Measurements from ENCODE around the gene FANCE. TPM values are rescaled to one million over a fixed set of nuclear protein-coding genes. Genes with fewer than 3 reads are reported as not detected.
A peak's percentile ranks its signal among the peaks of the same experiment; 100 is the strongest.

The FANCE gene
- polyA plus RNA-seq, 1 donor (not counting 4 experiments of a cell fraction or from before 2014, with no cell fraction given): 6.4 TPM

DNA sequence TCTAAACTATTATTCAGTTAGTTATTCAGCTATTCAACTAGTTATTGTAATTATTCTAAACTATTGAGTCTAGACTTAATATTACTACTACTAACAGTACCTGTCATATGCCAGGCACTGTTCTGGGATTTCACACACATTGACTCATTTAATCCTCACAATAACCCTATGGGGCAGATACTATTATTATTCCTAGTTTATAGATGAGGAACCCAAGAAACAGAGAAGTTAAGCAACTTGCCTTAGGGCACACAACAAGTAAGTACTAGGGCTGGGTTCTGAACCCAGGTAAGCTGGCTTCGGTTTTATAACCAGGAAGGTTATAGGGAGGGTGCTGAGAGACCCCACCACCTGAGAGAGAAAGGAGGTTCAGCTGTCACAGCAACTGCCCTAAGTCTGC is 36.9 kb downstream of the FANCE start:
- Histone ChIP-seq H3K79me2 (ENCODE audit: control insufficient read depth, insufficient read depth, low read length) (peaks cover 31% of the 10 kb centered on the region), H3K4me2 (ENCODE audit: control insufficient read depth, extremely low read depth, insufficient read depth, low read depth, low read length) (peak overlapping the region; percentile 3)

DNA sequence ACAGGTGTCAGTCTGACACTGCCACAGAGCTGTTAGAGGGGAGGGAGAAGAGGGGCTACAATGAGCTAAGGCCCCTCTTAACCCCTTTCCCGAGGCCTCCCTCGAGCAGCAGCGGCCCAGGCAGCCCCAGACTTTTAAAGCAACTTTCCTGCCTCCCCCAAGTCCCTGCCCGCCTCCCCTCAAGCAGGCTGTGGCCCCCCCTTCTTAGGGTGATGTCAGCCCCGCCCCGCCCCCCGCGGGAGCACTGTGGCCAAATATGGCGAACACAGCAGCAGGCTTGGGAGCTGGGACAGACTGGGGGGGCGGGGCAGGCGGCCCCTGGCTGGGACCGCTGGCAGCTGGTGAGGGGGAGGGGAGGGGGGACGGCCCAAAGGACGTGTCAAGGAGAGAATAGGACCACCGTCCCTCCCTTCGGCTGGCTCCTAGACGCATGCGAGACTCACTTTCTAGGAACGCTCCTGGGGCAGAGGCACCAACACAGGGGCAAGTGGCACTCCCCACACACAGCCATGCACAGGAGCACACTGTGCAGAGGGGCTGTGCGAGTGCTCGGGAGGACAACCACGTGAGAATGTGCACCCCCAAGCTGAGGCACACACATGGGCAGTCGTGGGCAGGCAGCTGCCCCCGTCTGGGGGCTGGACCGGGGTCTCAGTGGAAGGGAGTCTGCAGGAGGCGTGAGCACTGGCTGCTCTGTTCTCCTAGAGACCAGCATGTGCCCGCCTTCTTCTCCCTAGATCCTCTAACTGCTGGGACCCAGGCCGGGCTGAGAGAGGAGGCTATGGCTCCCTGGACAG is 38.1 kb downstream of the FANCE start:
- peaks cover 78% of the 10 kb centered on the region for H3K4me1 ChIP-seq (ENCODE audit: control insufficient read depth, extremely low read depth, insufficient read depth, low read length)
- no peak overlapping the region for H3K9ac ChIP-seq (ENCODE audit: control insufficient read depth, extremely low read depth, insufficient read depth, low read length)
- H3K4me2 ChIP-seq (ENCODE audit: control insufficient read depth, extremely low read depth, insufficient read depth, low read depth, low read length): peak overlapping the region; percentile 20
- peaks cover 42% of the 10 kb centered on the region for H3K79me2 ChIP-seq (ENCODE audit: control insufficient read depth, insufficient read depth, low read length)
- H3K36me3 ChIP-seq (ENCODE audit: control insufficient read depth in 2 of 2, extremely low read depth in 1 of 2, insufficient read depth in 2 of 2, low read length in 2 of 2): peaks cover 2 to 7% of the 10 kb centered on the region in 2 experiments
- H3K27me3 ChIP-seq (ENCODE audit: control insufficient read depth, extremely low read depth, insufficient read depth, low read length): no peaks in the 10 kb centered on the region
- TF ChIP-seq EZH2 (IDR thresholded peaks at IDR 0.05; ENCODE audit: low read length): no peak
- TF ChIP-seq, protein P1, sequence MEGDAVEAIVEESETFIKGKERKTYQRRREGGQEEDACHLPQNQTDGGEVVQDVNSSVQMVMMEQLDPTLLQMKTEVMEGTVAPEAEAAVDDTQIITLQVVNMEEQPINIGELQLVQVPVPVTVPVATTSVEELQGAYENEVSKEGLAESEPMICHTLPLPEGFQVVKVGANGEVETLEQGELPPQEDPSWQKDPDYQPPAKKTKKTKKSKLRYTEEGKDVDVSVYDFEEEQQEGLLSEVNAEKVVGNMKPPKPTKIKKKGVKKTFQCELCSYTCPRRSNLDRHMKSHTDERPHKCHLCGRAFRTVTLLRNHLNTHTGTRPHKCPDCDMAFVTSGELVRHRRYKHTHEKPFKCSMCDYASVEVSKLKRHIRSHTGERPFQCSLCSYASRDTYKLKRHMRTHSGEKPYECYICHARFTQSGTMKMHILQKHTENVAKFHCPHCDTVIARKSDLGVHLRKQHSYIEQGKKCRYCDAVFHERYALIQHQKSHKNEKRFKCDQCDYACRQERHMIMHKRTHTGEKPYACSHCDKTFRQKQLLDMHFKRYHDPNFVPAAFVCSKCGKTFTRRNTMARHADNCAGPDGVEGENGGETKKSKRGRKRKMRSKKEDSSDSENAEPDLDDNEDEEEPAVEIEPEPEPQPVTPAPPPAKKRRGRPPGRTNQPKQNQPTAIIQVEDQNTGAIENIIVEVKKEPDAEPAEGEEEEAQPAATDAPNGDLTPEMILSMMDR (optimal IDR thresholded peaks at IDR 0.05 in 1 of 3, IDR thresholded peaks at IDR 0.05 in 1 of 3, conservative IDR thresholded peaks at IDR 0.05 in 1 of 3; ENCODE audit: extremely low read depth in 1 of 3, insufficient read depth in 2 of 3, low read length in 3 of 3): no peak
- H2AFZ ChIP-seq (ENCODE audit: control insufficient read depth, low read length): no peak overlapping the region
- DNase-seq (ENCODE audit: low read depth, low spot score) (no peak), FAIRE-seq (no peak)
- no peaks in the 10 kb centered on the region for H4K20me1 ChIP-seq (ENCODE audit: control insufficient read depth, extremely low read depth, insufficient read depth, low read length)
- H3K27ac ChIP-seq (ENCODE audit: control insufficient read depth, insufficient read depth, low read length): no peak overlapping the region
- H3K9me1 ChIP-seq (ENCODE audit: control insufficient read depth, extremely low read depth, insufficient read depth, low read length): no peaks in the 10 kb centered on the region
- no peak overlapping the region for H3K4me3 ChIP-seq (ENCODE audit: control insufficient read depth in 2 of 3, extremely low read depth in 1 of 3, insufficient read depth in 2 of 3, low read depth in 1 of 3, low read length in 3 of 3)
- dilution Hi-C loops (cut with MboI; ENCODE audit: extremely low pct_ligation_motif_present, low sequenced_read_pairs): no loop called here
- H3K9me3 ChIP-seq (ENCODE audit: control insufficient read depth, low read depth, low read length): no peaks in the 10 kb centered on the region

More for the DNA sequence above, 36.9 kb downstream of the FANCE start:
- Histone ChIP-seq H3K4me3 (ENCODE audit: control insufficient read depth in 2 of 3, extremely low read depth in 1 of 3, insufficient read depth in 2 of 3, low read depth in 1 of 3, low read length in 3 of 3) (no peak overlapping the region), H3K27me3 (ENCODE audit: control insufficient read depth, extremely low read depth, insufficient read depth, low read length) (no peaks in the 10 kb centered on the region), H3K36me3 (ENCODE audit: control insufficient read depth in 2 of 2, extremely low read depth in 1 of 2, insufficient read depth in 2 of 2, low read length in 2 of 2) (peaks cover 2 to 7% of the 10 kb centered on the region in 2 experiments), H2AFZ (ENCODE audit: control insufficient read depth, low read length) (no peak overlapping the region), H3K9me1 (ENCODE audit: control insufficient read depth, extremely low read depth, insufficient read depth, low read length) (no peaks in the 10 kb centered on the region), H3K9me3 (ENCODE audit: control insufficient read depth, low read depth, low read length) (no peaks in the 10 kb centered on the region), H3K4me1 (ENCODE audit: control insufficient read depth, extremely low read depth, insufficient read depth, low read length) (peaks cover 75% of the 10 kb centered on the region), H4K20me1 (ENCODE audit: control insufficient read depth, extremely low read depth, insufficient read depth, low read length) (no peaks in the 10 kb centered on the region), H3K9ac (ENCODE audit: control insufficient read depth, extremely low read depth, insufficient read depth, low read length) (no peak overlapping the region), H3K27ac (ENCODE audit: control insufficient read depth, insufficient read depth, low read length) (peak overlapping the region; percentile 13)
- dilution Hi-C loops (cut with MboI; ENCODE audit: extremely low pct_ligation_motif_present, low sequenced_read_pairs): no loop called here
- FAIRE-seq (no peak), DNase-seq (ENCODE audit: low read depth, low spot score) (no peak)
- TF ChIP-seq EZH2 (IDR thresholded peaks at IDR 0.05; ENCODE audit: low read length): no peak
- TF ChIP-seq, protein P1 (optimal IDR thresholded peaks at IDR 0.05 in 1 of 3, IDR thresholded peaks at IDR 0.05 in 1 of 3, conservative IDR thresholded peaks at IDR 0.05 in 1 of 3; ENCODE audit: extremely low read depth in 1 of 3, insufficient read depth in 2 of 3, low read length in 3 of 3): no peak
